Measurements from ENCODE around the gene CDC42BPA. TPM values are rescaled to one million over a fixed set of nuclear protein-coding genes. Genes with fewer than 3 reads are reported as not detected.
A peak's percentile ranks its signal among the peaks of the same experiment; 100 is the strongest.
"Not testable (repeated sequence)": the region's sequence is repeated elsewhere in the genome, so short reads cannot be mapped to it uniquely, and the experiment has no call there.

CDC42BPA gene
- total RNA-seq, 4 donors from 2014 or later = 47.0 to 58.6 (median 54.8) TPM

DNA sequence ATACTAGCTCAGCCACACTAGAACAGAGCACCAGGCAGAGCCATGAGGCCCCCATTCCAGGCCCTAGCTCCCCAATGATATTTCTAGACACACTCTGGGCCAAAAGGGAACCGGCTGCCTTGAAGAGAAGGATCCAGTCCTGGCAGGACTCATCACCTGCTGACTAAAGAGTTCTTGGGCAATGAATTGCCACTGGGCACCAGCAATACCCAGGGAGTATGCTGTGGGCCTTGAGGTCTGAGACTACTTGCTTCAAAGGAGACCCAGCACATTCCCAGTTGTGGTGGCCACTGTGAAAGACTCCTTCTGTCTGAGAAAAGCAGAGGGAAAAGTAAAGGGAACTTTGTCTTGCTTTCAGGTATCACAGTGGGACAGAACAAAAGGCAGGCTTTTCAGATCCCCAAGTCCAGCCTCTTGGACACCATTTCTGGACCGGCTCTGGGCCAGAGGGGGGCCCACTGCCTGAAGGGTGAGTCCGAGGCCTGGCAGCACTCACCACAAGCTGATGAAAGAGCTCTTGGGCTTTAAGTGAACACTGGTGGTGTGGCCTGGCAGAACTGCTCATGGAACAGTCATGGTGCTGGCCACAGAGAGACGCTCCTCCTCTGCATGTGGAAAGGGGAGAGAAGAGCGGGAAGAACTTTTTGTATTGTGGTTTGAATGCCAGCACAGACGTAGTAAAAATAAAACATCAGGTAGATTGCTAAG is 72.5 kb downstream of the CDC42BPA start:
- Histone ChIP-seq H3K9me3 (peaks cover 0 to 6% (median 0%) of the 10 kb centered on the region in 4 donors), H3K4me1 (peaks cover 0 to 32% (median 3%) of the 10 kb centered on the region in 4 donors), H3K27ac (no peak overlapping the region), H3K36me3 (peaks cover 0 to 6% (median 0%) of the 10 kb centered on the region in 3 donors), H3K4me3 (no peak overlapping the region), H3K27me3 (no peaks in the 10 kb centered on the region)
- 96% methylated on average over 6 of the region's 6 CpGs for WGBS, 2 donors
- no peak for DNase-seq (ENCODE audit: low spot score in 2 of 2)
- TF ChIP-seq, protein P1, sequence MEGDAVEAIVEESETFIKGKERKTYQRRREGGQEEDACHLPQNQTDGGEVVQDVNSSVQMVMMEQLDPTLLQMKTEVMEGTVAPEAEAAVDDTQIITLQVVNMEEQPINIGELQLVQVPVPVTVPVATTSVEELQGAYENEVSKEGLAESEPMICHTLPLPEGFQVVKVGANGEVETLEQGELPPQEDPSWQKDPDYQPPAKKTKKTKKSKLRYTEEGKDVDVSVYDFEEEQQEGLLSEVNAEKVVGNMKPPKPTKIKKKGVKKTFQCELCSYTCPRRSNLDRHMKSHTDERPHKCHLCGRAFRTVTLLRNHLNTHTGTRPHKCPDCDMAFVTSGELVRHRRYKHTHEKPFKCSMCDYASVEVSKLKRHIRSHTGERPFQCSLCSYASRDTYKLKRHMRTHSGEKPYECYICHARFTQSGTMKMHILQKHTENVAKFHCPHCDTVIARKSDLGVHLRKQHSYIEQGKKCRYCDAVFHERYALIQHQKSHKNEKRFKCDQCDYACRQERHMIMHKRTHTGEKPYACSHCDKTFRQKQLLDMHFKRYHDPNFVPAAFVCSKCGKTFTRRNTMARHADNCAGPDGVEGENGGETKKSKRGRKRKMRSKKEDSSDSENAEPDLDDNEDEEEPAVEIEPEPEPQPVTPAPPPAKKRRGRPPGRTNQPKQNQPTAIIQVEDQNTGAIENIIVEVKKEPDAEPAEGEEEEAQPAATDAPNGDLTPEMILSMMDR (IDR thresholded peaks at IDR 0.05) = no peak
- TF ChIP-seq POLR2A (IDR thresholded peaks at IDR 0.05) (no peak), EP300 (IDR thresholded peaks at IDR 0.05) (no peak)

DNA sequence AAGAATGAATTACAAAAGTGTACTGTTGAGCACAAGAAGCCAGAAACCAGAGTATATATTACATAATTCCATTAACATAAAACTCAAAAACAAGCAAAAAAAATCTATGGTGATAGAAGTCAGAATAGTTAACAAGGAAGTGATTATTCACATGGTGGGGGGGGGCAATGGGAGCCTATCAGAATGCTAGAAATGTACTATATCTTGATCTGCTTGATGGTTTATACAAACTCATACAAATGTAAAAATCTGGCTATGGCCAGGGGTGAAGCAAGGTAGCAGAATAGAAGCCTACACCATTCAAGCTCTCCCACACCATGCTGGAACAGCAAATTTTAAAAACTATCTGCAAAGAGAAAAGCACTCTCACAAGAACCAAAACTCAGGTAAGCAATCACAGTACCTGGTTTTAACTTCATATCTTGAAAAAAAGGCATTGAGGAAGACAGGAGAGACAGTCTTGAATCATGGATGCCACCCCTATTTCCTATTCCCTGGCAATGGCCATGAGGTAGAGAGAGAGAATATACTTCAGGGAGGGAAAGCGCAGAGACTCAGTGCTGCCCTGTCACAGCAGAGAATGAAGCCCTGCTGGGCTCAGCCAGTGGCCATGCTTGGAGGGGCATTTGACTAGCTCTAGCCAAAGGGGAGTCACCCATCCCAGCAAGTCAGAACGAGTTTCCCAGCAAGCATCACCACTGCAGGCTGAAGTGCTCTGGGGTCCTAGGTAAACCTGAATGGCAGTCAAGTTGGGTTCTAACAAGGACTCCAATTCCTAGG is 73.8 kb downstream of the CDC42BPA start:
- H3K4me1 ChIP-seq = peaks cover 0 to 37% (median 5%) of the 10 kb centered on the region in 4 donors
- 77 to 93% methylated on average over 2 of the region's 2 CpGs for WGBS, 2 donors
- no peak for TF ChIP-seq POLR2A (IDR thresholded peaks at IDR 0.05)

GRCh38 chr1:227242811-227243682 is 75.2 kb downstream of the CDC42BPA start:
- H3K36me3 ChIP-seq = peaks cover 0 to 6% (median 0%) of the 10 kb centered on the region in 3 donors
- TF ChIP-seq EP300 (IDR thresholded peaks at IDR 0.05) = no peak
- no peak for TF ChIP-seq POLR2A (IDR thresholded peaks at IDR 0.05)
- no peak for DNase-seq (ENCODE audit: low spot score in 2 of 2)
- WGBS, 2 donors = 93 to 98% methylated on average over 2 of the region's 2 CpGs
- no peak overlapping the region for H3K4me3 ChIP-seq
- peaks cover 0 to 37% (median 5%) of the 10 kb centered on the region in 4 donors for H3K4me1 ChIP-seq
- peaks cover 0 to 6% (median 0%) of the 10 kb centered on the region in 4 donors for H3K9me3 ChIP-seq
- no peak overlapping the region for H3K27ac ChIP-seq
- no peaks in the 10 kb centered on the region for H3K27me3 ChIP-seq

More for the DNA sequence above, 73.8 kb downstream of the CDC42BPA start:
- Histone ChIP-seq H3K9me3 (peaks cover 0 to 6% (median 0%) of the 10 kb centered on the region in 4 donors), H3K27me3 (no peaks in the 10 kb centered on the region), H3K4me3 (no peak overlapping the region), H3K27ac (no peak overlapping the region), H3K36me3 (peaks cover 0 to 6% (median 0%) of the 10 kb centered on the region in 3 donors)
- DNase-seq (ENCODE audit: low spot score in 2 of 2) = no peak

- DNase-seq (ENCODE audit: low spot score in 2 of 2) = no peak
- Histone ChIP-seq H3K4me1 (peaks cover 0 to 35% (median 5%) of the 10 kb centered on the region in 4 donors), H3K9me3 (no peaks in the 10 kb centered on the region), H3K36me3 (peaks cover 0 to 6% (median 0%) of the 10 kb centered on the region in 3 donors), H3K27me3 (no peaks in the 10 kb centered on the region), H3K4me3 (no peak overlapping the region), H3K27ac (no peak overlapping the region)
- TF ChIP-seq, protein P1 (IDR thresholded peaks at IDR 0.05) = no peak
- TF ChIP-seq POLR2A (IDR thresholded peaks at IDR 0.05) = no peak
- no peak for TF ChIP-seq EP300 (IDR thresholded peaks at IDR 0.05)
Measured at GRCh38 chr1:227240983-227241382, 77.3 kb downstream of the CDC42BPA start.

DNA sequence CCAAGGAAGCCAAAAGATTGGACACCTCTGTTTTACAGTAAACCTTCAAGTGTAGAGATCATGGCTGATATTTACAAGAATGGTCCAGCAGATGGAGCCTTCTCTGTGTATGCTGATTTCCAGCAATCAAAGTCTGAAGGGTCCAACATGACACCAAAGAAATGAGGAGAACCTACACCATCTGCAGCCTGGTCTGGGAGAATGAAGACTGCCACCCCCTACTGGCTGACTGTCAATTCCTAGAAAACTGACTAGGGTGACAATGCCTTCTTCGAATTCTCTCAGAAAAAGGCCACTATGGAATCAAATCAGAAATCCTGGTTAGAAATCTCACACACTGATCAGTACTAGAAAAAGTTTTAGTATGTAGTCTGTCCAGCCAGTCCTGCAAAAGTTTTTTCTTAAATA is 83.3 kb downstream of the CDC42BPA start:
- Histone ChIP-seq H3K27ac (no peak overlapping the region), H3K4me3 (no peak overlapping the region), H3K4me1 (no peaks in the 10 kb centered on the region), H3K36me3 (no peaks in the 10 kb centered on the region), H3K27me3 (no peaks in the 10 kb centered on the region), H3K9me3 (no peaks in the 10 kb centered on the region)
- TF ChIP-seq POLR2A (IDR thresholded peaks at IDR 0.05) (no peak), EP300 (IDR thresholded peaks at IDR 0.05) (no peak)
- TF ChIP-seq, protein P1 (IDR thresholded peaks at IDR 0.05) = peak in 4 of 5 experiments; percentile 11 to 33 (median 28)
- WGBS, 2 donors = 61 to 80% methylated on average over 1 of the region's 1 CpG
- peak in 1 of 2 donors; percentile 26 for DNase-seq (ENCODE audit: low spot score in 2 of 2)

- WGBS, 2 donors = 83 to 98% methylated on average over 7 of the region's 7 CpGs
- not testable (repeated sequence) for H3K4me3 ChIP-seq; H3K4me1 ChIP-seq; DNase-seq (ENCODE audit: low spot score in 2 of 2); H3K27ac ChIP-seq; H3K36me3 ChIP-seq; H3K9me3 ChIP-seq; H3K27me3 ChIP-seq
Measured at GRCh38 chr1:227231128-227231527, 87.2 kb downstream of the CDC42BPA start.
